Panc1 (cell line): Measurements from ENCODE around the gene TMEM184A. TPM values are rescaled to one million over a fixed set of nuclear protein-coding genes. Genes with fewer than 3 reads are reported as not detected.

Source experiments
- ATAC-seq: fragments of 200-7000 bp; cut with Tn5 transposase; 2 replicates; pipeline ENCODE4 v1.9.1; 2020; ENCODE audit warnings: mild to moderate bottlenecking, moderate library complexity
- BruUV-seq: library from RNA; stranded (reverse); fragments of 400-500 nt; replicated peaks from 2 replicates; lab custom pipeline; 2021; lab: Mats Ljungman, UMichigan
- CTCF ChIA-PET: fragments of 300-600 bp; sonication (Branson Sonifier 250); formaldehyde crosslinking; loops from one replicate; lab custom pipeline; 2022; ENCODE audit warnings: antibody characterized with exemption; lab: Charles Lee
- POLR2A ChIA-PET: fragments of 300-600 bp; sonication (Branson Sonifier 250); formaldehyde crosslinking; loops from one replicate; lab custom pipeline; 2022; ENCODE audit warnings: antibody characterized with exemption; lab: Charles Lee
- DNase-seq: peaks from one replicate; pipeline ENCODE4 v3.0.0-alpha.2; 2010; ENCODE audit warnings: low read depth, low spot score
- H3K27ac ChIP-seq: 2 replicates; pipeline ENCODE4 v1.5.1; 2011; ENCODE audit warnings: mild to moderate bottlenecking, low read length, inconsistent platforms
- H3K27me3 ChIP-seq: fragments of 200-500 bp; sonication (Bioruptor generic); 2 replicates; pipeline ENCODE4 v1.6.0; 2014; ENCODE audit warnings: low read length, inconsistent platforms; ENCODE audit not compliant: control insufficient read depth, insufficient read depth
- H3K36me3 ChIP-seq: fragments of 200-500 bp; sonication (Bioruptor generic); 2 replicates; pipeline ENCODE4 v1.5.1; 2014; ENCODE audit warnings: inconsistent platforms, mild to moderate bottlenecking, low read length, moderate library complexity; ENCODE audit not compliant: control insufficient read depth, insufficient read depth
- H3K4me1 ChIP-seq: 2 replicates; pipeline ENCODE4 v1.5.1; 2011; ENCODE audit warnings: inconsistent platforms, mild to moderate bottlenecking, low read length, moderate library complexity; ENCODE audit not compliant: control insufficient read depth, insufficient read depth
- H3K4me3 ChIP-seq, 2 experiments: 2 replicates each; pipeline ENCODE4 v1.5.1; 2011 to 2012; ENCODE audit warnings: low read depth in 2 of 2, low read length in 2 of 2, mild to moderate bottlenecking in 2 of 2, inconsistent platforms in 1 of 2, moderate library complexity in 1 of 2
- H3K9me3 ChIP-seq: fragments of 200-500 bp; sonication (Bioruptor generic); 2 replicates; pipeline ENCODE4 v1.5.1; 2014; ENCODE audit warnings: low read depth, mild to moderate bottlenecking, inconsistent platforms, low read length, moderate library complexity; ENCODE audit not compliant: control insufficient read depth, insufficient read depth
- POLR2AphosphoS5 ChIP-seq: IDR thresholded peaks from 2 replicates; pipeline ENCODE4 v1.6.1; 2012; ENCODE audit warnings: mild to moderate bottlenecking, low read depth, low read length, moderate library complexity
- SIN3A ChIP-seq: IDR thresholded peaks from 2 replicates; pipeline ENCODE4 v1.6.1; 2012; ENCODE audit warnings: low read depth, mild to moderate bottlenecking, low read length, moderate library complexity, borderline replicate concordance; ENCODE audit not compliant: insufficient read depth
- TCF7L2 ChIP-seq: IDR thresholded peaks from 2 replicates; pipeline ENCODE4 v1.6.1; 2011; ENCODE audit warnings: mild to moderate bottlenecking, low read depth, low read length, inconsistent platforms
- in situ Hi-C: cut with HindIII; loops from 2 replicates; pipeline ENCODE4 v1.10.0; 2016; ENCODE audit warnings: low sequenced_read_pairs, low pct_unique_long_range_greater_than_20kb
- intact Hi-C: fragments of 100-400 bp; cut with micrococcal nuclease; formaldehyde crosslinking; loops from one replicate; pipeline ENCODE4 v1.10.0; 2022; ENCODE audit not compliant: unreplicated experiment
- total RNA-seq: library from RNA; stranded (reverse); gene quantifications from one replicate; pipeline ENCODE4 v1.2.1, GENCODE V29; 2021; ENCODE audit not compliant: unreplicated experiment
- TF ChIP-seq, protein P1 (sequence below), 2 experiments: IDR thresholded peaks; 2 replicates each; pipeline ENCODE4 v1.6.1; 2011 to 2012; ENCODE audit warnings: low read depth in 2 of 2, control low read depth in 1 of 2, low read length in 1 of 2, mild to moderate bottlenecking in 1 of 2, moderate library complexity in 1 of 2; ENCODE audit not compliant: insufficient read depth in 1 of 2
- TF ChIP-seq, protein P2 (sequence below): fragments of 450-650 bp; IDR thresholded peaks from 2 replicates; pipeline ENCODE4 v1.5.1; 2017; ENCODE audit warnings: mild to moderate bottlenecking

TMEM184A gene
- total RNA-seq, 1 experiment from 2014 or later = 9.2 TPM

DNA sequence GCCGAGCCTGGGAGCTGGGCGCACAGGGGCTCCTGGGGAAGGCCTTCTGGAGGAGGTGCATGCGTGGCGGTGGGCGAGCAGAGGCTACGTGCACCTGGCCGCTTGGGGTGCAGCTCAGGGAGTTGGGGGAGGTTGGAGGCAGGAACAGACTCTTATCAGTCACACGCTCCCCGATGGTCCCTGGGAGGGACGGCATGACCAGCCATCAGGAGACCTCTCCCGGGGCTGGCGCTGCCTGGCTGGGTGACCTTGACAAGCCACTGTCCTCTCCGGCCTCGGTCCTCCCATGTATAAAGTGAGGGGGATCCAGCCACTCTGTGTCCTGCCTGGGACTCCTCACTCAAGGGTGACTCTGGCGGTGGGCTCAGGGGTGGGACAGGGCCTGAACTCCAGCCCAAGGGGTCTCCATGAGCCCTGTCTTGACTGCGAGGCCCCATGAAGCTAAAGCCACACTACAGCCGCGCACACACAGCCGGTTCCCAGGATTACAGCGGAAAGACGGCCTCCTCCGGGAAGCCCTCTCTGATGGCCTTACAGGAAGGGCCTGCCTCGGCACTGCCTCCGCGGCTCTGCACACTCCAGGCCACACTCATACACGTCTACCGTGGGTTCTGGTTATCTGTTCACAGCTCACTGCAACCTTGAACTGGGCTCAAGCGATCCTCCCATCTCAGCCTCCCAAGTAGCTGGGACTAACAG lies 2.3 kb downstream of the TMEM184A start:
- H3K4me1 ChIP-seq = peaks cover 38% of the 10 kb centered on the region
- H3K9me3 ChIP-seq = no peaks in the 10 kb centered on the region
- H3K27ac ChIP-seq = peak overlapping the region; percentile 55; the same call in 1 of the 2 replicates
- no peaks in the 10 kb centered on the region for H3K27me3 ChIP-seq
- no TSS peak for BruUV-seq
- ATAC-seq = no peak
- ChIA-PET CTCF (interaction anchor here (1.4 kb wide), 1 partner anchor 121 kb away, joined by 3 read pairs; no protein-coding TSS in a partner anchor), POLR2A (no interaction called here)
- no peaks in the 10 kb centered on the region for H3K36me3 ChIP-seq
- in situ Hi-C loops (no loop called here), intact Hi-C loops (no loop called here)
- no peak overlapping the region for H3K4me3 ChIP-seq
- TF ChIP-seq, protein P1, sequence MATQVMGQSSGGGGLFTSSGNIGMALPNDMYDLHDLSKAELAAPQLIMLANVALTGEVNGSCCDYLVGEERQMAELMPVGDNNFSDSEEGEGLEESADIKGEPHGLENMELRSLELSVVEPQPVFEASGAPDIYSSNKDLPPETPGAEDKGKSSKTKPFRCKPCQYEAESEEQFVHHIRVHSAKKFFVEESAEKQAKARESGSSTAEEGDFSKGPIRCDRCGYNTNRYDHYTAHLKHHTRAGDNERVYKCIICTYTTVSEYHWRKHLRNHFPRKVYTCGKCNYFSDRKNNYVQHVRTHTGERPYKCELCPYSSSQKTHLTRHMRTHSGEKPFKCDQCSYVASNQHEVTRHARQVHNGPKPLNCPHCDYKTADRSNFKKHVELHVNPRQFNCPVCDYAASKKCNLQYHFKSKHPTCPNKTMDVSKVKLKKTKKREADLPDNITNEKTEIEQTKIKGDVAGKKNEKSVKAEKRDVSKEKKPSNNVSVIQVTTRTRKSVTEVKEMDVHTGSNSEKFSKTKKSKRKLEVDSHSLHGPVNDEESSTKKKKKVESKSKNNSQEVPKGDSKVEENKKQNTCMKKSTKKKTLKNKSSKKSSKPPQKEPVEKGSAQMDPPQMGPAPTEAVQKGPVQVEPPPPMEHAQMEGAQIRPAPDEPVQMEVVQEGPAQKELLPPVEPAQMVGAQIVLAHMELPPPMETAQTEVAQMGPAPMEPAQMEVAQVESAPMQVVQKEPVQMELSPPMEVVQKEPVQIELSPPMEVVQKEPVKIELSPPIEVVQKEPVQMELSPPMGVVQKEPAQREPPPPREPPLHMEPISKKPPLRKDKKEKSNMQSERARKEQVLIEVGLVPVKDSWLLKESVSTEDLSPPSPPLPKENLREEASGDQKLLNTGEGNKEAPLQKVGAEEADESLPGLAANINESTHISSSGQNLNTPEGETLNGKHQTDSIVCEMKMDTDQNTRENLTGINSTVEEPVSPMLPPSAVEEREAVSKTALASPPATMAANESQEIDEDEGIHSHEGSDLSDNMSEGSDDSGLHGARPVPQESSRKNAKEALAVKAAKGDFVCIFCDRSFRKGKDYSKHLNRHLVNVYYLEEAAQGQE (IDR thresholded peaks at IDR 0.05; ENCODE audit: insufficient read depth in 1 of 2, low read depth in 2 of 2, low read length in 1 of 2) = no peak
- TF ChIP-seq, protein P2, sequence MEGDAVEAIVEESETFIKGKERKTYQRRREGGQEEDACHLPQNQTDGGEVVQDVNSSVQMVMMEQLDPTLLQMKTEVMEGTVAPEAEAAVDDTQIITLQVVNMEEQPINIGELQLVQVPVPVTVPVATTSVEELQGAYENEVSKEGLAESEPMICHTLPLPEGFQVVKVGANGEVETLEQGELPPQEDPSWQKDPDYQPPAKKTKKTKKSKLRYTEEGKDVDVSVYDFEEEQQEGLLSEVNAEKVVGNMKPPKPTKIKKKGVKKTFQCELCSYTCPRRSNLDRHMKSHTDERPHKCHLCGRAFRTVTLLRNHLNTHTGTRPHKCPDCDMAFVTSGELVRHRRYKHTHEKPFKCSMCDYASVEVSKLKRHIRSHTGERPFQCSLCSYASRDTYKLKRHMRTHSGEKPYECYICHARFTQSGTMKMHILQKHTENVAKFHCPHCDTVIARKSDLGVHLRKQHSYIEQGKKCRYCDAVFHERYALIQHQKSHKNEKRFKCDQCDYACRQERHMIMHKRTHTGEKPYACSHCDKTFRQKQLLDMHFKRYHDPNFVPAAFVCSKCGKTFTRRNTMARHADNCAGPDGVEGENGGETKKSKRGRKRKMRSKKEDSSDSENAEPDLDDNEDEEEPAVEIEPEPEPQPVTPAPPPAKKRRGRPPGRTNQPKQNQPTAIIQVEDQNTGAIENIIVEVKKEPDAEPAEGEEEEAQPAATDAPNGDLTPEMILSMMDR = no peak
- TF ChIP-seq TCF7L2 (no peak), POLR2AphosphoS5 (no peak)
- no peak for DNase-seq

- no TSS peak for BruUV-seq
- H3K9me3 ChIP-seq = no peaks in the 10 kb centered on the region
- intact Hi-C loops = no loop called here
- peaks cover 31% of the 10 kb centered on the region for H3K4me1 ChIP-seq
- TF ChIP-seq SIN3A = no peak
- TF ChIP-seq, protein P1 (IDR thresholded peaks at IDR 0.05; ENCODE audit: insufficient read depth in 1 of 2, low read depth in 2 of 2, low read length in 1 of 2) = no peak
- TF ChIP-seq TCF7L2 = no peak
- TF ChIP-seq, protein P2 = no peak
- no peak for TF ChIP-seq POLR2AphosphoS5
- no peak overlapping the region for H3K27ac ChIP-seq
- in situ Hi-C loops = no loop called here
- no peaks in the 10 kb centered on the region for H3K27me3 ChIP-seq
- no peak for DNase-seq
- no peaks in the 10 kb centered on the region for H3K36me3 ChIP-seq
- ATAC-seq = no peak
- ChIA-PET CTCF (no interaction called here), POLR2A (no interaction called here)
- H3K4me3 ChIP-seq = no peak overlapping the region
Observed at GRCh38 chr7:1552200-1552599, 3.8 kb downstream of the TMEM184A start.
